ENCODE results near the gene TRMT61A. TPM values are rescaled to one million over a fixed set of nuclear protein-coding genes. Genes with fewer than 3 reads are reported as not detected.
"Not testable (repeated sequence)": the region's sequence is repeated elsewhere in the genome, so short reads cannot be mapped to it uniquely, and the experiment has no call there.

The TRMT61A gene
- polyA plus RNA-seq, 1 donor from 2014 or later = 8.2 TPM

- no peak overlapping the region for H3K4me3 ChIP-seq (ENCODE audit: low read length)
- H3K9ac ChIP-seq (ENCODE audit: low read length) = peak overlapping the region; percentile 97
Observed at GRCh38 chr14:103524002-103524935, 4.7 kb upstream of the TRMT61A start.

DNA sequence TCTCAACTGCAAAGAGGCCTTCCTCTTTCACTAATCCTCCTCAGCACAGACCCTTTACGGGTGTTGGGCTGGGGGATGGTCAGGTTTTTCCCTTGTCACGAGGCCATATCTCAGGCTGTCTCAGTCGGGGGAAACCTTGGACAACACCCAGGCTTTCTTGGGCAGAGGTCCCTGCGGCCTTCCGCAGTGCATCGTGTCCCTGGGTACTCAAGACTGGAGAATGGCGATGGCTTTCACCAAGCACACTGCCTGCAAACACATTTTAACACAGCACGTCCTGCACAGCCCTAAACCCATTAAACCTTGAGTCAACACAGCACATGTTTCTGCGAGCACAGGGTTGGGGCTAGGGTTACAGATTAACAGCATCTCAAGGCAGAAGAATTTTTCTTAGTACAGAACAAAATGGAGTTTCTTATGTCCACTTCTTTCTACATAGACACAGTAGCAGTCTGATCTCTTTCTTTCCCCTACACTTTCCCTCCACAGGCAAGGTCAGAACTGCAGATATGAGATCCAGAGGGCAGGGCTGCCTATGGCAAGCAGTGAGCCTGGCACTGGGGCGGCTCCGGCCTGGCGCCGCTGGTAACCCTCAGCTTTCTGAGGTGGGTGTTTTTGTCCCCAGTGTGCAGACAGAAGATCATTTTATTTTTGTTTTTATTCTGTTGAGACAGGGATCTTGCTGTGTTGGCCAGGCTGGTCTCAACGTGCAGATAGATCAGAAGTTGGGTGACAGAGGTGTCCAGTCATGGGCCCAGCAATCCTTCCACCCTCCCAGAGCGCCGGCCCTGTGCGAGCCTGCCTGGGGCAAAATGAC, 3.4 kb upstream of the TRMT61A start:
- H3F3A ChIP-seq (ENCODE audit: insufficient read depth, low read length, poor library complexity, severe bottlenecking); H4K20me1 ChIP-seq (ENCODE audit: insufficient read depth); H3K9me3 ChIP-seq (ENCODE audit: low read length); H3K27me3 ChIP-seq (ENCODE audit: insufficient read depth, low read depth, low read length); H3K9ac ChIP-seq (ENCODE audit: low read length); H3K4me3 ChIP-seq (ENCODE audit: low read length); H3K27ac ChIP-seq (ENCODE audit: low read length); H3K4me2 ChIP-seq (ENCODE audit: low read length); H3K36me3 ChIP-seq (ENCODE audit: insufficient read depth, low read length); H2AFZ ChIP-seq (ENCODE audit: low read depth, low read length); H3K9me2 ChIP-seq (ENCODE audit: insufficient read depth, low read length): not testable (repeated sequence)
- peaks cover 22% of the 10 kb centered on the region for H3K79me2 ChIP-seq (replicated peaks; ENCODE audit: insufficient read depth, low read length)

More at GRCh38 chr14:103524002-103524935, 4.7 kb upstream of the TRMT61A start:
- H2AFZ ChIP-seq (ENCODE audit: low read depth, low read length) = no peak overlapping the region
- H3K4me2 ChIP-seq (ENCODE audit: low read length) = no peak overlapping the region
- no peaks in the 10 kb centered on the region for H3F3A ChIP-seq (ENCODE audit: insufficient read depth, low read length, poor library complexity, severe bottlenecking)
- H3K9me3 ChIP-seq (ENCODE audit: low read length) = no peaks in the 10 kb centered on the region
- H4K20me1 ChIP-seq (ENCODE audit: insufficient read depth) = peaks cover 15% of the 10 kb centered on the region
- no peaks in the 10 kb centered on the region for H3K9me2 ChIP-seq (ENCODE audit: insufficient read depth, low read length)
- no peak overlapping the region for H3K27ac ChIP-seq (ENCODE audit: low read length)
- TF ChIP-seq SMC3 (conservative IDR thresholded peaks at IDR 0.05; ENCODE audit: poor library complexity) = no peak
- TF ChIP-seq, protein P1, sequence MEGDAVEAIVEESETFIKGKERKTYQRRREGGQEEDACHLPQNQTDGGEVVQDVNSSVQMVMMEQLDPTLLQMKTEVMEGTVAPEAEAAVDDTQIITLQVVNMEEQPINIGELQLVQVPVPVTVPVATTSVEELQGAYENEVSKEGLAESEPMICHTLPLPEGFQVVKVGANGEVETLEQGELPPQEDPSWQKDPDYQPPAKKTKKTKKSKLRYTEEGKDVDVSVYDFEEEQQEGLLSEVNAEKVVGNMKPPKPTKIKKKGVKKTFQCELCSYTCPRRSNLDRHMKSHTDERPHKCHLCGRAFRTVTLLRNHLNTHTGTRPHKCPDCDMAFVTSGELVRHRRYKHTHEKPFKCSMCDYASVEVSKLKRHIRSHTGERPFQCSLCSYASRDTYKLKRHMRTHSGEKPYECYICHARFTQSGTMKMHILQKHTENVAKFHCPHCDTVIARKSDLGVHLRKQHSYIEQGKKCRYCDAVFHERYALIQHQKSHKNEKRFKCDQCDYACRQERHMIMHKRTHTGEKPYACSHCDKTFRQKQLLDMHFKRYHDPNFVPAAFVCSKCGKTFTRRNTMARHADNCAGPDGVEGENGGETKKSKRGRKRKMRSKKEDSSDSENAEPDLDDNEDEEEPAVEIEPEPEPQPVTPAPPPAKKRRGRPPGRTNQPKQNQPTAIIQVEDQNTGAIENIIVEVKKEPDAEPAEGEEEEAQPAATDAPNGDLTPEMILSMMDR (IDR thresholded peaks at IDR 0.05; ENCODE audit: poor library complexity, severe bottlenecking) = no peak
- no peak for TF ChIP-seq RAD21 (conservative IDR thresholded peaks at IDR 0.05)
- no peak for TF ChIP-seq MXI1 (conservative IDR thresholded peaks at IDR 0.05; ENCODE audit: poor library complexity, severe bottlenecking)
- TF ChIP-seq TAF1 (IDR thresholded peaks at IDR 0.05; ENCODE audit: low read depth) = no peak
- TF ChIP-seq, protein P2, sequence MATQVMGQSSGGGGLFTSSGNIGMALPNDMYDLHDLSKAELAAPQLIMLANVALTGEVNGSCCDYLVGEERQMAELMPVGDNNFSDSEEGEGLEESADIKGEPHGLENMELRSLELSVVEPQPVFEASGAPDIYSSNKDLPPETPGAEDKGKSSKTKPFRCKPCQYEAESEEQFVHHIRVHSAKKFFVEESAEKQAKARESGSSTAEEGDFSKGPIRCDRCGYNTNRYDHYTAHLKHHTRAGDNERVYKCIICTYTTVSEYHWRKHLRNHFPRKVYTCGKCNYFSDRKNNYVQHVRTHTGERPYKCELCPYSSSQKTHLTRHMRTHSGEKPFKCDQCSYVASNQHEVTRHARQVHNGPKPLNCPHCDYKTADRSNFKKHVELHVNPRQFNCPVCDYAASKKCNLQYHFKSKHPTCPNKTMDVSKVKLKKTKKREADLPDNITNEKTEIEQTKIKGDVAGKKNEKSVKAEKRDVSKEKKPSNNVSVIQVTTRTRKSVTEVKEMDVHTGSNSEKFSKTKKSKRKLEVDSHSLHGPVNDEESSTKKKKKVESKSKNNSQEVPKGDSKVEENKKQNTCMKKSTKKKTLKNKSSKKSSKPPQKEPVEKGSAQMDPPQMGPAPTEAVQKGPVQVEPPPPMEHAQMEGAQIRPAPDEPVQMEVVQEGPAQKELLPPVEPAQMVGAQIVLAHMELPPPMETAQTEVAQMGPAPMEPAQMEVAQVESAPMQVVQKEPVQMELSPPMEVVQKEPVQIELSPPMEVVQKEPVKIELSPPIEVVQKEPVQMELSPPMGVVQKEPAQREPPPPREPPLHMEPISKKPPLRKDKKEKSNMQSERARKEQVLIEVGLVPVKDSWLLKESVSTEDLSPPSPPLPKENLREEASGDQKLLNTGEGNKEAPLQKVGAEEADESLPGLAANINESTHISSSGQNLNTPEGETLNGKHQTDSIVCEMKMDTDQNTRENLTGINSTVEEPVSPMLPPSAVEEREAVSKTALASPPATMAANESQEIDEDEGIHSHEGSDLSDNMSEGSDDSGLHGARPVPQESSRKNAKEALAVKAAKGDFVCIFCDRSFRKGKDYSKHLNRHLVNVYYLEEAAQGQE (IDR thresholded peaks at IDR 0.05; ENCODE audit: borderline replicate concordance) = no peak
- peaks cover 7% of the 10 kb centered on the region for H3K36me3 ChIP-seq (ENCODE audit: insufficient read depth, low read length)
- peaks cover 26% of the 10 kb centered on the region for H3K79me2 ChIP-seq (replicated peaks; ENCODE audit: insufficient read depth, low read length)
- H3K27me3 ChIP-seq (ENCODE audit: insufficient read depth, low read depth, low read length) = no peaks in the 10 kb centered on the region

Data from neural cell (in vitro differentiated cells).